HG02973 (cell line): ENCODE results near the gene PUDP.
"Not testable (repeated sequence)": the region's sequence is repeated elsewhere in the genome, so short reads cannot be mapped to it uniquely, and the experiment has no call there.

ENCODE experiments used
- ATAC-seq: cut with Tn5 transposase; IDR thresholded peaks from one replicate; pipeline ENCODE4 v1.9.1; 2021; ENCODE audit warnings: moderate library complexity; ENCODE audit not compliant: unreplicated experiment

PUDP gene

GRCh38 chrX:7045238-7045955, 102.6 kb downstream of the PUDP start:
- ATAC-seq, result no peak

- ATAC-seq, result not testable (repeated sequence)
These were observed 104.0 kb downstream of the PUDP start for GRCh38 chrX:7043796-7044433.

GRCh38 chrX:7028246-7028645, 119.7 kb downstream of the PUDP start:
- ATAC-seq, result no peak

- ATAC-seq, result no peak
These were observed 120.9 kb downstream of the PUDP start for GRCh38 chrX:7027071-7027470.

- ATAC-seq, result not testable (repeated sequence)
These were observed 121.6 kb downstream of the PUDP start for GRCh38 chrX:7026365-7026764.

GRCh38 chrX:7025471-7025870, 122.5 kb downstream of the PUDP start:
- ATAC-seq, result no peak

GRCh38 chrX:7024850-7025249, 123.1 kb downstream of the PUDP start:
- no peak for ATAC-seq

GRCh38 chrX:7022996-7023395, 125.0 kb downstream of the PUDP start:
- ATAC-seq, result not testable (repeated sequence)

- no peak for ATAC-seq
These were observed 126.0 kb downstream of the PUDP start for GRCh38 chrX:7021991-7022390.

- no peak for ATAC-seq
These were observed 128.4 kb downstream of the PUDP start for GRCh38 chrX:7019555-7019954.

GRCh38 chrX:7012262-7012834, 135.6 kb downstream of the PUDP start:
- not testable (repeated sequence) for ATAC-seq

- not testable (repeated sequence) for ATAC-seq
These were observed 137.1 kb downstream of the PUDP start for GRCh38 chrX:7010897-7011296.

GRCh38 chrX:7007328-7007727, 140.6 kb downstream of the PUDP start:
- not testable (repeated sequence) for ATAC-seq
